ENCODE measurements around the gene MCF2L. TPM values are rescaled to one million over a fixed set of nuclear protein-coding genes. Genes with fewer than 3 reads are reported as not detected.

MCF2L gene
- total and polyA plus RNA-seq, 2 donors: 15.3 to 31.7 TPM

- Histone ChIP-seq H3K27ac (ENCODE audit: low read depth) (no peak overlapping the region), H3K36me3 (ENCODE audit: insufficient read depth) (no peaks in the 10 kb centered on the region), H3K4me3 (ENCODE audit: low read depth, low read length) (no peak overlapping the region), H3K4me1 (ENCODE audit: insufficient read depth) (peaks cover 1% of the 10 kb centered on the region)
- no peak for DNase-seq (ENCODE audit: extremely low spot score)
- 92% methylated on average over 18 of the region's 18 CpGs for WGBS
These were observed 4.5 kb downstream of the MCF2L start for GRCh38 chr13:112973577-112973951.

DNA sequence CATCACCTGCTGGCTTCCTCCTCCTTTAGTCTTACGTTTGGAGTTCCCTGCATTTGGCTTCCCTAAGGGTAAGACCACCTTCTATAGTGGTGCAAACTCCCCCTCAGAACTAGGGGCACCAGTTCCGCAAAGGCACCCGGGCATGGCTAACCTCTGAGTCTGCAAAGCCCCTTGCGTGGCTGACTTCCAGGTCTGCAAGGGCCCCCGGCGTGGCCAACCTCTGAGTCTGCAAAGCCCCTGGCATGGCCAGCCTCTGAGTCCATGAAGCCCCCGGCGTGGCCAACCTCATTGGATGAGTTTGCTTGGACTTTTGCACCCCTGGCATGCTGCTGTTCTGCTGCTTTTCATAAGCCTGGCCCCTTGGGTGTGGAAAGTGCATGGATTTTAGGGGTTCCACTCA is 5.1 kb downstream of the MCF2L start:
- DNase-seq (ENCODE audit: extremely low spot score): no peak
- WGBS: 84% methylated on average over 8 of the region's 8 CpGs

DNA sequence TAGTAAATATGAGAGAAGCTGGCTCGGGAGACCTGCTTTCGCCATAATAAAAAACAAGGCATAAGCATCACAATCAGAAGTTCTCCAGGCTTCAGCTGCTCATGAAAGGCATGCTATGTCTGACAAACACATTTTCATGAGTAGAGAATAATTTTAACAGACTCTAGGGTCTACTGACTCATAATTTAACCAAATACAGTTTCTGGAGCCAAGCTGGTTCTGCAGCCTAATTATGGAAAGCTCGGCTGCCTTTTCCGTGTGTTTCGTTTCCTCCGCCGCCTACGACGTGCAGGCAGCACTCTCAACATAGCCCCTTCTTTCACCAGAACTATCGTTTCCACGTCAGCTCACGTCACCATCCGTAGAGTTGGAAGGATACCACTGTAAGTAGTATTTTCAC is 5.7 kb downstream of the MCF2L start:
- Histone ChIP-seq H3K4me1 (ENCODE audit: insufficient read depth) (no peaks in the 10 kb centered on the region), H3K27ac (ENCODE audit: low read depth) (no peak overlapping the region), H3K36me3 (ENCODE audit: insufficient read depth) (no peaks in the 10 kb centered on the region), H3K4me3 (ENCODE audit: low read depth, low read length) (no peak overlapping the region)
- DNase-seq (ENCODE audit: extremely low spot score): no peak
- WGBS: 76% methylated on average over 13 of the region's 13 CpGs

More for the DNA sequence above, 5.1 kb downstream of the MCF2L start:
- H3K4me3 ChIP-seq (ENCODE audit: low read depth, low read length): no peak overlapping the region
- no peaks in the 10 kb centered on the region for H3K36me3 ChIP-seq (ENCODE audit: insufficient read depth)
- H3K4me1 ChIP-seq (ENCODE audit: insufficient read depth): peaks cover 1% of the 10 kb centered on the region
- no peak overlapping the region for H3K27ac ChIP-seq (ENCODE audit: low read depth)

GRCh38 chr13:112975401-112975939 is 6.5 kb downstream of the MCF2L start:
- H3K4me1 ChIP-seq (ENCODE audit: insufficient read depth): no peaks in the 10 kb centered on the region
- 94% methylated on average over 21 of the region's 21 CpGs for WGBS
- no peak for DNase-seq (ENCODE audit: extremely low spot score)
- no peak overlapping the region for H3K4me3 ChIP-seq (ENCODE audit: low read depth, low read length)
- H3K27ac ChIP-seq (ENCODE audit: low read depth): no peak overlapping the region
- H3K36me3 ChIP-seq (ENCODE audit: insufficient read depth): no peaks in the 10 kb centered on the region

DNA sequence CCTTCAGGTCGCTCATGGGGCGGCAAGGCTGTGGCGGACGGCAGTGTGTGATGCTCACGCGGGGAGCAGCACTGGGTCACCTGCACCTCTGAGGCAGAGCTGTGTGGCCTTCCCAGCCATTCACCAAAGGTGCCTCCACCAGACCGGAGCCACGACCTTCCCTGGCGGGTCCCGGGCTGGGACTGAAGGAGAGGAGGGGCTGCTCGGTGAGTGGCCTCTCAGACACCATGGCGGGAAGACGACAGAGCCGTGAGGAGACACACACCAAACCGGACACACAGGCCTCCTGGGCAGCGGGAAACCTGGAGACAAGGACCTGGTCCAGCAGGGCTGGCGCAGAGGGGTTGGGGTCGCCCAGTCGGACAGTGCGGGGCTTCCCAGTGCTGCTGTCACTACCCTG is 7.5 kb downstream of the MCF2L start:
- H3K27ac ChIP-seq (ENCODE audit: low read depth): no peak overlapping the region
- H3K4me3 ChIP-seq (ENCODE audit: low read depth, low read length): no peak overlapping the region
- DNase-seq (ENCODE audit: extremely low spot score): no peak
- 84% methylated on average over 20 of the region's 20 CpGs for WGBS
- no peaks in the 10 kb centered on the region for H3K4me1 ChIP-seq (ENCODE audit: insufficient read depth)
- H3K36me3 ChIP-seq (ENCODE audit: insufficient read depth): no peaks in the 10 kb centered on the region

DNA sequence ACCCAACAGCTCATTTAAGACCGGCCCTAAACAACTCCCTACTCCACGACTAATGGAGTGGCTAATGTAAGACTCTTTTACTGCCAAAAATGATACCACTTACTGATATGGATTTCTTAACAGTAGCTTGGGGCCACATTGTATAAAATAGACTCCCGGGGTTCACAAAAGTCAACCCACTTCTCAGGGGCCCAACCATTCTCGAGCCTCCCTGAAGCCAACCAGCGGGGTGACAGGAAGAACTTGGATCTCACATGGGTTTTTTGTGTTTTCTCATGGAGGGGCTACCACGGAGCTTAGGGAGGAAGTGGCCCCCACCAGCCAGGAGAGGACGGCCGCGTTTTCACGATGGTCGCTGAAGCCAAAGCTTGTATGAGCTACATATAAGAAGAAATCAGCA is 8.1 kb downstream of the MCF2L start:
- Histone ChIP-seq H3K4me1 (ENCODE audit: insufficient read depth) (no peaks in the 10 kb centered on the region), H3K4me3 (ENCODE audit: low read depth, low read length) (no peak overlapping the region), H3K36me3 (ENCODE audit: insufficient read depth) (no peaks in the 10 kb centered on the region), H3K27ac (ENCODE audit: low read depth) (no peak overlapping the region)
- 76% methylated on average over 11 of the region's 11 CpGs for WGBS
- no peak for DNase-seq (ENCODE audit: extremely low spot score)

GRCh38 chr13:112977525-112977924 is 8.5 kb downstream of the MCF2L start:
- no peak for DNase-seq (ENCODE audit: extremely low spot score)
- no peaks in the 10 kb centered on the region for H3K36me3 ChIP-seq (ENCODE audit: insufficient read depth)
- WGBS: 82% methylated on average over 10 of the region's 10 CpGs
- H3K27ac ChIP-seq (ENCODE audit: low read depth): no peak overlapping the region
- H3K4me1 ChIP-seq (ENCODE audit: insufficient read depth): no peaks in the 10 kb centered on the region
- H3K4me3 ChIP-seq (ENCODE audit: low read depth, low read length): no peak overlapping the region

GRCh38 chr13:112978561-112979405 is 9.8 kb downstream of the MCF2L start:
- H3K4me1 ChIP-seq (ENCODE audit: insufficient read depth): no peaks in the 10 kb centered on the region
- no peak overlapping the region for H3K27ac ChIP-seq (ENCODE audit: low read depth)
- WGBS: 63% methylated on average over 25 of the region's 25 CpGs
- no peak overlapping the region for H3K4me3 ChIP-seq (ENCODE audit: low read depth, low read length)
- no peaks in the 10 kb centered on the region for H3K36me3 ChIP-seq (ENCODE audit: insufficient read depth)
- DNase-seq (ENCODE audit: extremely low spot score): no peak

GRCh38 chr13:112979406-112979902 is 10.4 kb downstream of the MCF2L start:
- H3K4me1 ChIP-seq (ENCODE audit: insufficient read depth): no peaks in the 10 kb centered on the region
- H3K27ac ChIP-seq (ENCODE audit: low read depth): no peak overlapping the region
- no peak for DNase-seq (ENCODE audit: extremely low spot score)
- H3K36me3 ChIP-seq (ENCODE audit: insufficient read depth): no peaks in the 10 kb centered on the region
- 85% methylated on average over 24 of the region's 24 CpGs for WGBS
- H3K4me3 ChIP-seq (ENCODE audit: low read depth, low read length): peak overlapping the region; percentile 21

GRCh38 chr13:112980434-112980833 is 11.4 kb downstream of the MCF2L start:
- no peaks in the 10 kb centered on the region for H3K36me3 ChIP-seq (ENCODE audit: insufficient read depth)
- no peaks in the 10 kb centered on the region for H3K4me1 ChIP-seq (ENCODE audit: insufficient read depth)
- no peak for DNase-seq (ENCODE audit: extremely low spot score)
- H3K4me3 ChIP-seq (ENCODE audit: low read depth, low read length): peak overlapping the region; percentile 21
- H3K27ac ChIP-seq (ENCODE audit: low read depth): no peak overlapping the region
- WGBS: 39% methylated on average over 18 of the region's 18 CpGs

DNA sequence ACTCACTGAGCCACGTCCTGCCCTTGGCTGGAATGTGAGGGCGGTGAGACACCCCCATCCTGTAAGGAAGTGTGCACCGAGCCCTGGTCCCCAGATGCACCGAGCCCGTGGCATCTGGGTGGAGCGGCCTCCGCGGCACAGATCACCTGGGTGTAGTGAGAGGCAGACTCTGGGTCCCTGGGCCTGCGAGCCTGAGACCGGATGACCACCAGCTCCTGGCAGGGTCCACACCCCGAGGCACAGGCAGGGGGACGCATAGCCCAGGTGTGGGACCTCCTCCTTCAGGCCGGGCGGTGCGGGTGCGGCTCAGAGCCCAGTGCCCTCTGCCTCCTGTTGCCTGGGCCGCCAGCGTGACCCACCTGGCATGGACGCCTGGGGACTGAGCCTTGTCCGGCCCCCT is 12.4 kb downstream of the MCF2L start:
- H3K27ac ChIP-seq (ENCODE audit: low read depth): no peak overlapping the region
- no peaks in the 10 kb centered on the region for H3K4me1 ChIP-seq (ENCODE audit: insufficient read depth)
- no peaks in the 10 kb centered on the region for H3K36me3 ChIP-seq (ENCODE audit: insufficient read depth)
- no peak for DNase-seq (ENCODE audit: extremely low spot score)
- 79% methylated on average over 20 of the region's 20 CpGs for WGBS
- no peak overlapping the region for H3K4me3 ChIP-seq (ENCODE audit: low read depth, low read length)

DNA sequence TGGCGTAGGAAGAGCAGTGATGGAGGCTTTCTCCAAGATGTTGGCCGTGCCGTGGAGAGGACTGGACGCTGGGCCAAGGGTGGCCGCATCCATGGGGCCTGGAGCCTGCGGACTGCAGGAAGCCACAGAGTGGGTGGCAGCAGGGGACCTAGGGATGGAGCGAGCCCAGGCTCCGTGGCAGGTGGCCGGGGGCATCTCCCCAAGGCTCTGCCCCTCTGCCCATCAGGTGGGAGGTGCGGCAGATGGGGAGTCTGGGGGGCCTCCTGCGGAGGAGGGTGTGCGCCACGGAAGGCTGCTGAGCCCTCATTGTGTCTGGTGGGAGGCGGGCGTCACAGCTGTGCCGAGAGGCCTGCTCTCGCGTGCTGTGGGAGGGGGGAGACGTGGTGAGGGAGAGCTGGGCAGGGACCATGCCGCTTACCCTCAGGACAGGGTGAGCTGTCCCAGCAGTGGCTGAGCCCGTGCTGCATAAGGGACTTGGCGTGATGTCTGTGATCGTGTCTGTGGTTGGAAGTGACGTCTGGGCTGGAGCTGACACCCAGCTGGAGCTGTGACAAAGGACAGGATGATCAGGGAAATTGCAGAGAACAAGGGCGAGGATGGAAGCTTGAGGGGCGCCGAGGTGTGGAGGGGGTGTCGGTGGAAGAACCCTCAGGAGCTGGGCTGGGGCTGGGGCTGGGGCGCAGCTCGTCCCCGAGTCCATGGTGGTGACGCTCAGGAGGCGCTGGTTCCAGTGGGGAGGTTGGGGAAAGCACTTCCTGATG is 13.4 kb downstream of the MCF2L start:
- no peak for DNase-seq (ENCODE audit: extremely low spot score)
- H3K4me3 ChIP-seq (ENCODE audit: low read depth, low read length): no peak overlapping the region
- 79% methylated on average over 33 of the region's 33 CpGs for WGBS
- H3K4me1 ChIP-seq (ENCODE audit: insufficient read depth): no peaks in the 10 kb centered on the region
- H3K27ac ChIP-seq (ENCODE audit: low read depth): no peak overlapping the region
- H3K36me3 ChIP-seq (ENCODE audit: insufficient read depth): no peaks in the 10 kb centered on the region

- no peaks in the 10 kb centered on the region for H3K4me1 ChIP-seq (ENCODE audit: insufficient read depth)
- H3K4me3 ChIP-seq (ENCODE audit: low read depth, low read length): no peak overlapping the region
- DNase-seq (ENCODE audit: extremely low spot score): no peak
- no peak overlapping the region for H3K27ac ChIP-seq (ENCODE audit: low read depth)
- H3K36me3 ChIP-seq (ENCODE audit: insufficient read depth): no peaks in the 10 kb centered on the region
- 79% methylated on average over 5 of the region's 5 CpGs for WGBS
These were observed 14.0 kb downstream of the MCF2L start for GRCh38 chr13:112983042-112983305.

Measured in urinary bladder (tissue), 4 donors.